PC-9 (cell line): ENCODE data around the gene UVRAG. TPM values are rescaled to one million over a fixed set of nuclear protein-coding genes. Genes with fewer than 3 reads are reported as not detected.

Experiments used
- BruUV-seq: library from RNA; stranded (reverse); fragments of 400-500 nt; replicated peaks from 2 replicates; lab custom pipeline; 2021; lab: Mats Ljungman, UMichigan
- CTCF ChIA-PET: fragments of 300-600 bp; sonication (Branson Sonifier 250); formaldehyde crosslinking; loops from one replicate; lab custom pipeline; 2022; ENCODE audit warnings: antibody characterized with exemption; lab: Charles Lee
- POLR2A ChIA-PET: fragments of 300-600 bp; sonication (Branson Sonifier 250); formaldehyde crosslinking; loops from one replicate; lab custom pipeline; 2022; ENCODE audit warnings: antibody characterized with exemption; ENCODE audit not compliant: unreplicated experiment; lab: Charles Lee
- DNase-seq, 2 experiments: peaks; one replicate each; pipeline versions ENCODE4 v3.0.0 to v3.0.0-alpha.2; 2015 to 2022; ENCODE audit warnings: mixed read lengths in 1 of 2
- H2AFZ ChIP-seq: fragments of 200-600 bp; sonication (generic); 2 replicates; pipeline ENCODE4 v1.8.1; 2017; ENCODE audit warnings: antibody characterized with exemption
- H3F3A ChIP-seq: fragments of 200-600 bp; sonication (generic); 2 replicates; pipeline ENCODE4 v1.8.1; 2017; ENCODE audit warnings: antibody characterized with exemption, mild to moderate bottlenecking, low read depth; ENCODE audit not compliant: insufficient read depth
- H3K27ac ChIP-seq: fragments of 200-600 bp; sonication (generic); 2 replicates; pipeline ENCODE4 v1.6.1; 2016; ENCODE audit warnings: mixed run types
- H3K27me3 ChIP-seq: fragments of 200-600 bp; sonication (generic); 2 replicates; pipeline ENCODE4 v1.6.1; 2016; ENCODE audit warnings: low read depth, mixed run types; ENCODE audit not compliant: insufficient read depth
- H3K36me3 ChIP-seq: fragments of 200-600 bp; sonication (generic); 2 replicates; pipeline ENCODE4 v1.6.1; 2016; ENCODE audit warnings: low read depth, mixed run types
- H3K4me1 ChIP-seq: fragments of 200-600 bp; sonication (generic); replicated peaks from 2 replicates; pipeline ENCODE4 v1.6.1; 2016; ENCODE audit warnings: mixed run types; ENCODE audit not compliant: insufficient read depth
- H3K4me2 ChIP-seq: fragments of 200-600 bp; sonication (generic); 2 replicates; pipeline ENCODE4 v1.6.1; 2017; ENCODE audit warnings: mixed run types
- H3K4me3 ChIP-seq: fragments of 200-600 bp; sonication (generic); 2 replicates; pipeline ENCODE4 v1.6.1; 2016; ENCODE audit warnings: mixed run types
- H3K79me2 ChIP-seq: fragments of 200-600 bp; sonication (generic); 2 replicates; pipeline ENCODE4 v1.6.1; 2017; ENCODE audit warnings: low read depth, mixed run types
- H3K9me2 ChIP-seq: fragments of 200-600 bp; sonication (generic); 2 replicates; pipeline ENCODE4 v1.8.1; 2017; ENCODE audit warnings: mild to moderate bottlenecking; ENCODE audit not compliant: insufficient read depth
- H3K9me3 ChIP-seq: fragments of 200-600 bp; sonication (generic); 2 replicates; pipeline ENCODE4 v1.8.1; 2016; ENCODE audit warnings: low read depth; ENCODE audit not compliant: insufficient read depth
- H4K20me1 ChIP-seq: fragments of 200-600 bp; sonication (generic); 2 replicates; pipeline ENCODE4 v1.8.1; 2017; ENCODE audit not compliant: insufficient read depth
- CTCF ChIP-seq: fragments of 200-600 bp; sonication (generic); conservative IDR thresholded peaks from 2 replicates; pipeline ENCODE4 v1.6.1; 2017; ENCODE audit warnings: mixed run types, antibody characterized with exemption, mild to moderate bottlenecking, moderate library complexity
- EZH2 ChIP-seq: fragments of 200-600 bp; sonication (generic); IDR thresholded peaks from 2 replicates; pipeline ENCODE4 v1.8.0; 2017; ENCODE audit warnings: antibody characterized with exemption, low read depth
- intact Hi-C: fragments of 100-400 bp; cut with micrococcal nuclease; formaldehyde crosslinking; loops from one replicate; pipeline ENCODE4 v1.10.0; 2022; ENCODE audit not compliant: unreplicated experiment
- total RNA-seq: library from RNA; stranded (reverse); gene quantifications from 2 replicates; pipeline ENCODE4 v1.2.3, GENCODE V29; 2021

UVRAG gene
- total RNA-seq, 1 experiment from 2014 or later: 20.4 TPM

GRCh38 chr11:75910426-75911145 is 95.6 kb downstream of the UVRAG start:
- no peaks in the 10 kb centered on the region; the same call in 1 of the 2 replicates for H4K20me1 ChIP-seq
- no peak overlapping the region for H2AFZ ChIP-seq
- CTCF ChIA-PET: no interaction called here
- no TSS peak for BruUV-seq
- TF ChIP-seq CTCF: no peak
- no peak for TF ChIP-seq EZH2
- 0 out of 2 replicates have a peak, but pooled peaks cover 4% of the 10 kb centered on the region for H3K79me2 ChIP-seq
- no peak overlapping the region for H3K4me2 ChIP-seq
- H3K27ac ChIP-seq: no peak overlapping the region
- no peaks in the 10 kb centered on the region for H3K4me1 ChIP-seq
- H3F3A ChIP-seq: no peaks in the 10 kb centered on the region; the same call in 1 of the 2 replicates
- no peak overlapping the region for H3K4me3 ChIP-seq
- no peak for DNase-seq
- H3K36me3 ChIP-seq: no peaks in the 10 kb centered on the region
- no peaks in the 10 kb centered on the region for H3K9me2 ChIP-seq
- intact Hi-C loops: no loop called here
- no peaks in the 10 kb centered on the region for H3K9me3 ChIP-seq
- POLR2A ChIA-PET: interaction anchor here (0.7 kb wide), 1 partner anchor 1501 kb away, joined by 29 read pairs; no protein-coding TSS in a partner anchor
- H3K27me3 ChIP-seq: no peaks in the 10 kb centered on the region

- ChIA-PET POLR2A (no interaction called here), CTCF (no interaction called here)
- no peak for TF ChIP-seq CTCF
- intact Hi-C loops: no loop called here
- no peak for DNase-seq
- H4K20me1 ChIP-seq: no peaks in the 10 kb centered on the region; the same call in 1 of the 2 replicates
- no peaks in the 10 kb centered on the region for H3K36me3 ChIP-seq
- no peak overlapping the region for H3K4me2 ChIP-seq
- no peaks in the 10 kb centered on the region for H3K9me2 ChIP-seq
- no peak overlapping the region for H3K4me3 ChIP-seq
- no peaks in the 10 kb centered on the region for H3K9me3 ChIP-seq
- 0 out of 2 replicates have a peak, but pooled peaks cover 4% of the 10 kb centered on the region for H3K79me2 ChIP-seq
- no TSS peak for BruUV-seq
- no peaks in the 10 kb centered on the region for H3K27me3 ChIP-seq
- no peaks in the 10 kb centered on the region for H3K4me1 ChIP-seq
- no peak overlapping the region for H2AFZ ChIP-seq
- no peaks in the 10 kb centered on the region; the same call in 1 of the 2 replicates for H3F3A ChIP-seq
- no peak overlapping the region for H3K27ac ChIP-seq
Measured at GRCh38 chr11:75911459-75911858, 96.4 kb downstream of the UVRAG start.

GRCh38 chr11:75913984-75914383 is 99.0 kb downstream of the UVRAG start:
- intact Hi-C loops: no loop called here
- CTCF ChIA-PET: no interaction called here

More at GRCh38 chr11:75913984-75914383, 99.0 kb downstream of the UVRAG start:
- no peaks in the 10 kb centered on the region for H4K20me1 ChIP-seq
- no peaks in the 10 kb centered on the region for H3K27me3 ChIP-seq
- no peak overlapping the region for H3K27ac ChIP-seq
- BruUV-seq: no TSS peak
- 0 out of 2 replicates have a peak, but pooled peaks cover 2% of the 10 kb centered on the region for H3F3A ChIP-seq
- H3K36me3 ChIP-seq: no peaks in the 10 kb centered on the region
- no peaks in the 10 kb centered on the region for H3K9me2 ChIP-seq
- no peak overlapping the region for H3K4me2 ChIP-seq
- no peak overlapping the region for H3K4me3 ChIP-seq
- H3K4me1 ChIP-seq: no peaks in the 10 kb centered on the region
- TF ChIP-seq CTCF: no peak
- TF ChIP-seq EZH2: no peak
- no peak for DNase-seq
- H3K79me2 ChIP-seq: 0 out of 2 replicates have a peak, but pooled peaks cover 1% of the 10 kb centered on the region
- POLR2A ChIA-PET: no interaction called here
- H2AFZ ChIP-seq: no peak overlapping the region
- H3K9me3 ChIP-seq: no peaks in the 10 kb centered on the region
